Right atrium auricular region (tissue), 2 donors: ENCODE measurements around the gene TIMELESS. TPM values are rescaled to one million over a fixed set of nuclear protein-coding genes. Genes with fewer than 3 reads are reported as not detected.
A peak's percentile ranks its signal among the peaks of the same experiment; 100 is the strongest.

ENCODE experiments used
- DNase-seq: peaks from one replicate; pipeline ENCODE4 v3.0.0-alpha.2; 2019; ENCODE audit warnings: low spot score
- H3K27ac ChIP-seq, 2 donors: fragments of 200-600 bp; sonication (generic); 1 replicate in 1 of 2; 2 replicates in 1 of 2; pipeline ENCODE4 v1.5.1; 2016 to 2019
- H3K27me3 ChIP-seq, 2 donors: fragments of 200-600 bp; sonication (generic); one replicate each; pipeline versions ENCODE4 v1.5.1 to v1.6.0; 2017 to 2019
- H3K36me3 ChIP-seq: fragments of 200-600 bp; sonication (generic); one replicate; pipeline ENCODE4 v1.5.1; 2016
- H3K4me1 ChIP-seq, 2 donors: fragments of 200-600 bp; sonication (generic); one replicate each; pipeline versions ENCODE4 v1.5.1 to v1.6.0; 2017 to 2019
- H3K4me3 ChIP-seq, 2 donors: fragments of 200-600 bp; sonication (generic); 1 replicate in 1 of 2; 2 replicates in 1 of 2; pipeline ENCODE4 v1.5.1; 2017 to 2019; ENCODE audit warnings: mild to moderate bottlenecking in 1 of 2, moderate library complexity in 1 of 2
- H3K9me3 ChIP-seq, 2 donors: fragments of 200-600 bp; sonication (generic); one replicate each; pipeline ENCODE4 v1.5.1; 2019
- total RNA-seq, 2 donors: library from RNA; depleted of rRNA; stranded (reverse); fragments of >200 nt; gene quantifications; one replicate each; pipeline ENCODE4 v1.1.0, GENCODE V29; 2016
- TF ChIP-seq, protein P1 (sequence below), 2 donors: fragments of 200-600 bp; sonication (generic); IDR thresholded peaks; one replicate each; pipeline ENCODE4 v1.5.1; 2019; ENCODE audit warnings: antibody characterized with exemption in 2 of 2

Gene TIMELESS
- total RNA-seq, 2 donors from 2014 or later: 2.1 to 3.0 TPM

- TF ChIP-seq, protein P1, sequence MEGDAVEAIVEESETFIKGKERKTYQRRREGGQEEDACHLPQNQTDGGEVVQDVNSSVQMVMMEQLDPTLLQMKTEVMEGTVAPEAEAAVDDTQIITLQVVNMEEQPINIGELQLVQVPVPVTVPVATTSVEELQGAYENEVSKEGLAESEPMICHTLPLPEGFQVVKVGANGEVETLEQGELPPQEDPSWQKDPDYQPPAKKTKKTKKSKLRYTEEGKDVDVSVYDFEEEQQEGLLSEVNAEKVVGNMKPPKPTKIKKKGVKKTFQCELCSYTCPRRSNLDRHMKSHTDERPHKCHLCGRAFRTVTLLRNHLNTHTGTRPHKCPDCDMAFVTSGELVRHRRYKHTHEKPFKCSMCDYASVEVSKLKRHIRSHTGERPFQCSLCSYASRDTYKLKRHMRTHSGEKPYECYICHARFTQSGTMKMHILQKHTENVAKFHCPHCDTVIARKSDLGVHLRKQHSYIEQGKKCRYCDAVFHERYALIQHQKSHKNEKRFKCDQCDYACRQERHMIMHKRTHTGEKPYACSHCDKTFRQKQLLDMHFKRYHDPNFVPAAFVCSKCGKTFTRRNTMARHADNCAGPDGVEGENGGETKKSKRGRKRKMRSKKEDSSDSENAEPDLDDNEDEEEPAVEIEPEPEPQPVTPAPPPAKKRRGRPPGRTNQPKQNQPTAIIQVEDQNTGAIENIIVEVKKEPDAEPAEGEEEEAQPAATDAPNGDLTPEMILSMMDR (IDR thresholded peaks at IDR 0.05): no peak
- H3K36me3 ChIP-seq: no peaks in the 10 kb centered on the region
- peak; percentile 50 for DNase-seq
These were observed 73.4 kb downstream of the TIMELESS start for GRCh38 chr12:56375598-56376434.

DNA sequence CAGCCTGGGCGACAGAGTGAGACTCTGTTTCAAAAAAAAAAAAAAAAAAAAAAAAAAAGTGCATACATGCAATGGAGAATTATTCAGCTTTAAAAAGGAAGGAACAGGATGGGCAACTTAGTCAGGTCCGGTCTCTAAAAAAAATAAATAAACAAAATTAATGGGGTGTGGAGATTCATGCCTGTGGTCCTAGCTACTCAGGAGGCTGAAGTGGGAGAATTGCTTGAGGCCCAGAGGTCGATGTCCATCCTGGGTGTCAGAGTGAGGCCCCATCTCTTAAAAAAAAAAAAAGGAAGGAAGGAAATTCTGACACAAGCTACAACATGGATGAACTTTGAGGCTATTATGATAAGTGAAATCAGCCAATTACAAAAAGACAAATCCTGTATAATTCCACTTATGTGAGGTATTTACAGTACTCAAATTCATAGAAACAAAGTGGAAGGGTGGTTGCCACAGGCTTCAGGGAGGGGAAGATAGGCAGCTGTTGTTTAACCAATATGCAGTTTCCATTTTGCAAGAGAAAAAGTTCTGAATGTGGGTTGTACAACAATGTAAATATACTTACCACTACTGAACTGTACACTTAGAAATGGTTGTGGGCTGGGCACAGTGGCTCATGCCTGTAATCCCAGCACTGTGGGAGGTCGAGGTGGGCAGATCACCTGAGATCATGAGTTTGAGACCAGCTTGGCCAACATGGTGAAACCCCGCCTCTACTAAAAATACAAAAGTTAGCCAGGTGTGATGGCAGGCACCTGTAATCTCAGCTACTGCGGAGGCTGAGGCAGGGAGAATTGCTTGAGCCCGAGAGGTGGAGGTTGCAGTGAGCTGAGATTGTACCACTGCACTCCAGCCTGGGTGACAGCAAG lies 74.3 kb downstream of the TIMELESS start:
- Histone ChIP-seq H3K9me3 (no peaks in the 10 kb centered on the region), H3K4me3 (no peak overlapping the region), H3K27ac (no peak overlapping the region), H3K4me1 (no peaks in the 10 kb centered on the region), H3K36me3 (no peaks in the 10 kb centered on the region), H3K27me3 (no peaks in the 10 kb centered on the region)
- TF ChIP-seq, protein P1 (IDR thresholded peaks at IDR 0.05): no peak
- peak; percentile 34 for DNase-seq

More at GRCh38 chr12:56375598-56376434, 73.4 kb downstream of the TIMELESS start:
- no peaks in the 10 kb centered on the region for H3K27me3 ChIP-seq
- H3K9me3 ChIP-seq: no peaks in the 10 kb centered on the region
- H3K27ac ChIP-seq: no peak overlapping the region
- H3K4me1 ChIP-seq: no peaks in the 10 kb centered on the region
- H3K4me3 ChIP-seq: no peak overlapping the region

DNA sequence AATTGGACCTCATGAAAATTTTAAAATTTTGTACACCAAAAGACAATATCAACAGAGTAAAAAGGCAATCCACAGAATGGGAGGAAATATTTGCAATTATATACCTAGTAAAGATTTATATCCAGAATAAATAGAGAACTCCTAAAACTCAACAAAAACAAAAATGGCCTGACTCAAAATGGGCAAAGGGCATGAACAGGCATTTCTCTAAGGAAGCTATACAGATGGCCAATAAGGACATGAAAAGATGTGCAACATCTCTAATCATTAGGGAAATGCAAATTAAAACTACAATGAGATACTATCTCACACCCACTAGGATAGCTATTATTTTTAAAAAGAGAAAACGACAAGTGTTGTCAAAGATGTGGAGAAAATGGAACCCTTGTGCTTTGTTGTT lies 75.7 kb downstream of the TIMELESS start:
- no peaks in the 10 kb centered on the region for H3K4me1 ChIP-seq
- H3K9me3 ChIP-seq: no peaks in the 10 kb centered on the region
- no peaks in the 10 kb centered on the region for H3K27me3 ChIP-seq
- TF ChIP-seq, protein P1 (IDR thresholded peaks at IDR 0.05): no peak
- no peaks in the 10 kb centered on the region for H3K36me3 ChIP-seq
- DNase-seq: no peak
- H3K4me3 ChIP-seq: no peak overlapping the region
- no peak overlapping the region for H3K27ac ChIP-seq

DNA sequence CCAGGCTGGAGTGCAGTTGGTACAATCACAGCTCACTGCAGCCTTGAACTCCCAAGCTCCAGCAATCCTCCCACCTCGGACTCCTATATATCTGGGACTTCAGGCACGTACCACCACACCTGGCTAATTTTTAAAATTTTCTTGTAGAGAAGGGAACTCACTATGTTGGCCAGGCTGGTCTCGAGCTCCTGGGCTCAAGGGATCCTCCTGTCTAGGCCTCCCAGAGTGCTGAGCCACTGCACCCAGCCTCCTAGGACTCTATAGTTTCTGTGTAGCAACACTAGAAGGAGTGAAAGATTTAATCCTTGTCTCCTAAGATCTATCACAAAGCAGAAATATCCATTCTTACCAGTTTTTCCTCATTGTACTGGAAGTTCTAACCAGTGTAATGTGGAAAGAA lies 82.3 kb downstream of the TIMELESS start:
- no peak overlapping the region for H3K27ac ChIP-seq
- no peaks in the 10 kb centered on the region for H3K4me1 ChIP-seq
- TF ChIP-seq, protein P1 (IDR thresholded peaks at IDR 0.05): no peak
- no peaks in the 10 kb centered on the region for H3K9me3 ChIP-seq
- no peaks in the 10 kb centered on the region for H3K27me3 ChIP-seq
- H3K4me3 ChIP-seq: no peak overlapping the region
- H3K36me3 ChIP-seq: no peaks in the 10 kb centered on the region
- no peak for DNase-seq

Other genes with a start within 250 kb of the TIMELESS start
- 10 to 100 TPM; 45.1 to 88.4 TPM for gene RNF41, start 227.5 kb downstream of the TIMELESS start, total RNA-seq
- gene NABP2, start 225.1 kb downstream of the TIMELESS start, total RNA-seq: 10 to 100 TPM; 19.7 to 23.6 TPM
- not detected for gene SLC39A5, start 219.4 kb downstream of the TIMELESS start, total RNA-seq
- 10 to 100 TPM; 12.4 to 22.1 TPM for gene ANKRD52, start 191.0 kb downstream of the TIMELESS start, total RNA-seq
- gene COQ10A, start 182.5 kb downstream of the TIMELESS start, total RNA-seq: 100 to 1,000 TPM in 1 of 2 donors, 10 to 100 TPM in 1; 68.5 to 149 TPM
- gene CS, start 149.1 kb downstream of the TIMELESS start, total RNA-seq: 100 to 1,000 TPM; 236 to 513 TPM
- gene CNPY2, start 133.4 kb downstream of the TIMELESS start, total RNA-seq: 10 to 100 TPM; 37.0 to 55.2 TPM
- gene PAN2, start 115.4 kb downstream of the TIMELESS start, total RNA-seq: 10 to 100 TPM; 14.5 to 18.4 TPM
- gene IL23A, start 110.5 kb downstream of the TIMELESS start, total RNA-seq: not detected
- 10 to 100 TPM; 28.3 to 41.0 TPM for gene STAT2, start 89.3 kb downstream of the TIMELESS start, total RNA-seq
- not detected for gene APOF, start 86.6 kb downstream of the TIMELESS start, total RNA-seq
- gene MIP, start 5.2 kb upstream of the TIMELESS start, total RNA-seq: not detected
- gene SPRYD4, start 19.2 kb upstream of the TIMELESS start, total RNA-seq: 1 to 10 TPM; 1.7 to 2.7 TPM
- gene GLS2, start 38.7 kb upstream of the TIMELESS start, total RNA-seq: 1 to 10 TPM in 1 of 2 donors, under 1 TPM in 1; 0.96 to 1.7 TPM
- gene RBMS2, start 72.4 kb upstream of the TIMELESS start, total RNA-seq: 10 to 100 TPM; 12.8 to 28.5 TPM
- 10 to 100 TPM; 38.6 to 42.7 TPM for gene BAZ2A, start 180.9 kb upstream of the TIMELESS start, total RNA-seq
- gene ATP5F1B, start 196.6 kb upstream of the TIMELESS start, total RNA-seq: 1,000 to 10,000 TPM; 1,028 to 1,860 TPM
- gene PTGES3, start 238.9 kb upstream of the TIMELESS start, total RNA-seq: 10 to 100 TPM; 69.6 to 71.1 TPM